GM12878 (cell line): ENCODE results near the gene CLASP2. TPM values are rescaled to one million over a fixed set of nuclear protein-coding genes. Genes with fewer than 3 reads are reported as not detected.

ENCODE experiments used
- ATAC-seq: fragments of 200-7000 bp; cut with Tn5 transposase; 3 replicates; pipeline ENCODE4 v1.9.1; 2020; ENCODE audit warnings: mild to moderate bottlenecking, moderate library complexity
- BruUV-seq: library from RNA; stranded (reverse); fragments of 400-500 nt; replicated peaks from 2 replicates; lab custom pipeline; 2021; lab: Mats Ljungman, UMichigan
- CTCF ChIA-PET: fragments of 300-600 bp; sonication (Branson Sonifier 250); formaldehyde crosslinking; extraction: SDS; loops from one replicate; lab custom pipeline; 2021; ENCODE audit warnings: inconsistent platforms; lab: Yijun Ruan, JAX
- POLR2A ChIA-PET: fragments of 350-600 bp; formaldehyde crosslinking; extraction: SDS; loops from one replicate; lab custom pipeline; 2021; ENCODE audit warnings: inconsistent platforms; lab: Charles Lee
- RAD21 ChIA-PET: fragments of 300-600 bp; sonication (Branson Sonifier 250); formaldehyde crosslinking; loops from one replicate; lab custom pipeline; 2023; ENCODE audit warnings: antibody characterized with exemption; ENCODE audit not compliant: unreplicated experiment; lab: Charles Lee
- SMC1A ChIA-PET: fragments of 300-600 bp; sonication (Branson Sonifier 250); formaldehyde crosslinking; loops from one replicate; lab custom pipeline; 2023; ENCODE audit not compliant: unreplicated experiment, uncharacterized antibody; lab: Charles Lee
- DNase-seq: peaks from one replicate; pipeline ENCODE4 v3.0.0-alpha.2; 2011; ENCODE audit warnings: low read depth, low spot score
- FAIRE-seq: peaks from 3 replicates; lab custom pipeline; 2011; peaks lifted over from hg19 to GRCh38; lab: Jason Lieb, UNC
- H2AFZ ChIP-seq: 2 replicates; pipeline ENCODE4 v1.6.0; 2011; ENCODE audit warnings: low read depth, low read length, control low read depth; ENCODE audit not compliant: control insufficient read depth
- H3K27ac ChIP-seq: 2 replicates; pipeline ENCODE4 v1.5.1; 2011; ENCODE audit warnings: control low read depth; ENCODE audit not compliant: control insufficient read depth, insufficient read depth
- H3K27me3 ChIP-seq, 2 experiments: replicated peaks in 1 of 2; 2 replicates each; pipeline versions ENCODE4 v1.6.0 to v1.6.1; 2011; ENCODE audit warnings: low read length in 1 of 2; ENCODE audit not compliant: control insufficient read depth in 2 of 2, insufficient read depth in 2 of 2
- H3K36me3 ChIP-seq, 2 experiments: 2 replicates each; pipeline ENCODE4 v1.5.1; 2011; ENCODE audit warnings: low read length in 1 of 2; ENCODE audit not compliant: control insufficient read depth in 2 of 2, insufficient read depth in 2 of 2
- H3K4me1 ChIP-seq: 2 replicates; pipeline ENCODE4 v1.6.1; 2011; ENCODE audit warnings: mild to moderate bottlenecking, low read length, moderate library complexity, mixed read lengths; ENCODE audit not compliant: control insufficient read depth, insufficient read depth
- H3K4me2 ChIP-seq: 2 replicates; pipeline ENCODE4 v1.6.0; 2011; ENCODE audit warnings: control low read depth; ENCODE audit not compliant: control insufficient read depth, insufficient read depth
- H3K4me3 ChIP-seq: fragments of 200-600 bp; sonication (generic); 2 replicates; pipeline ENCODE4 v1.5.1; 2016
- H3K79me2 ChIP-seq: 2 replicates; pipeline ENCODE4 v1.6.0; 2011; ENCODE audit warnings: low read length; ENCODE audit not compliant: control insufficient read depth, insufficient read depth
- H3K9ac ChIP-seq: 2 replicates; pipeline ENCODE4 v1.8.0; 2011; ENCODE audit warnings: low read length, control low read depth, mixed read lengths; ENCODE audit not compliant: control insufficient read depth, insufficient read depth
- H3K9me3 ChIP-seq: replicated peaks from 3 replicates; pipeline ENCODE4 v1.5.1; 2011; ENCODE audit warnings: mild to moderate bottlenecking, low read length; ENCODE audit not compliant: control insufficient read depth, insufficient read depth
- H4K20me1 ChIP-seq: 2 replicates; pipeline ENCODE4 v1.6.0; 2011; ENCODE audit not compliant: control insufficient read depth, insufficient read depth
- IKZF2 ChIP-seq, 2 experiments: fragments of 450-650 bp; IDR thresholded peaks; 2 replicates each; pipeline ENCODE4 v1.6.1; 2017; ENCODE audit warnings: mild to moderate bottlenecking in 2 of 2, moderate library complexity in 2 of 2
- MTA3 ChIP-seq: IDR thresholded peaks from 2 replicates; pipeline ENCODE4 v1.6.1; 2012; ENCODE audit warnings: low read length, inconsistent platforms, borderline replicate concordance
- NBN ChIP-seq: fragments of 450-650 bp; IDR thresholded peaks from 2 replicates; pipeline ENCODE4 v1.6.1; 2016
- PKNOX1 ChIP-seq: fragments of 450-650 bp; IDR thresholded peaks from 2 replicates; pipeline ENCODE4 v1.6.1; 2016; ENCODE audit warnings: mild to moderate bottlenecking
- WGBS: methylation state at CpG from one replicate; pipeline ENCODE4 v1.1.6; 2016; ENCODE audit warnings: low lambda C conversion rate; ENCODE audit not compliant: insufficient replicate concordance, insufficient coverage; ENCODE audit errors: missing lambda C conversion rate; 5-methylcytosine and 5-hydroxymethylcytosine counted together
- in situ Hi-C: fragments of 300-500 bp; cut with MboI; formaldehyde crosslinking; loops from 9 replicates; pipeline ENCODE4 v1.14.3; 2018; ENCODE audit warnings: mixed read lengths
- intact Hi-C: fragments of 100-400 bp; cut with micrococcal nuclease; formaldehyde crosslinking; loops from one replicate; pipeline ENCODE4 v1.14.2; 2022; ENCODE audit not compliant: unreplicated experiment
- polyA plus RNA-seq, 11 experiments: library from polyadenylated mRNA; depleted of rRNA in 4 of 11; unstranded in 6 of 11; stranded (reverse) in 5 of 11; fragments of >200 nt; fragmentation: Nextera tagmentation in 4 of 11; fragmentation: Illumina TruSeq in 1 of 11; extraction: Ambion mirVana in 4 of 11; extraction: Trizol in 1 of 11; gene quantifications; 1 replicate in 1 of 11; 2 replicates in 10 of 11; pipeline versions ENCODE4 v1.2.1 to v1.2.3, GENCODE V29; 2011 to 2016; ENCODE audit warnings: inconsistent platforms in 2 of 11, missing spikeins in 2 of 11, low read depth in 1 of 11
- total RNA-seq, 4 experiments: library from RNA; depleted of rRNA in 3 of 4; stranded (reverse); fragments of >200 nt in 3 of 4; fragmentation: Illumina TruSeq in 1 of 4; extraction: Trizol in 1 of 4; gene quantifications; 2 replicates each; pipeline versions ENCODE4 v1.2.1 to v1.2.3, GENCODE V29; 2013 to 2021
- TF ChIP-seq, protein P1 (sequence below): fragments of 450-650 bp; IDR thresholded peaks from 2 replicates; pipeline ENCODE4 v1.6.1; 2017; ENCODE audit warnings: antibody characterized with exemption, mild to moderate bottlenecking, moderate library complexity
- TF ChIP-seq, protein P2 (sequence below): fragments of 450-650 bp; IDR thresholded peaks from 2 replicates; pipeline ENCODE4 v1.6.1; 2016; ENCODE audit warnings: mild to moderate bottlenecking, moderate library complexity, borderline replicate concordance

Gene CLASP2
- total and polyA plus RNA-seq, 10 of the 15 experiments (the other 5 are each of a cell fraction or from before 2014, with no cell fraction given): 4.0 to 38.3 (median 26.8) TPM

- TF ChIP-seq, protein P1, sequence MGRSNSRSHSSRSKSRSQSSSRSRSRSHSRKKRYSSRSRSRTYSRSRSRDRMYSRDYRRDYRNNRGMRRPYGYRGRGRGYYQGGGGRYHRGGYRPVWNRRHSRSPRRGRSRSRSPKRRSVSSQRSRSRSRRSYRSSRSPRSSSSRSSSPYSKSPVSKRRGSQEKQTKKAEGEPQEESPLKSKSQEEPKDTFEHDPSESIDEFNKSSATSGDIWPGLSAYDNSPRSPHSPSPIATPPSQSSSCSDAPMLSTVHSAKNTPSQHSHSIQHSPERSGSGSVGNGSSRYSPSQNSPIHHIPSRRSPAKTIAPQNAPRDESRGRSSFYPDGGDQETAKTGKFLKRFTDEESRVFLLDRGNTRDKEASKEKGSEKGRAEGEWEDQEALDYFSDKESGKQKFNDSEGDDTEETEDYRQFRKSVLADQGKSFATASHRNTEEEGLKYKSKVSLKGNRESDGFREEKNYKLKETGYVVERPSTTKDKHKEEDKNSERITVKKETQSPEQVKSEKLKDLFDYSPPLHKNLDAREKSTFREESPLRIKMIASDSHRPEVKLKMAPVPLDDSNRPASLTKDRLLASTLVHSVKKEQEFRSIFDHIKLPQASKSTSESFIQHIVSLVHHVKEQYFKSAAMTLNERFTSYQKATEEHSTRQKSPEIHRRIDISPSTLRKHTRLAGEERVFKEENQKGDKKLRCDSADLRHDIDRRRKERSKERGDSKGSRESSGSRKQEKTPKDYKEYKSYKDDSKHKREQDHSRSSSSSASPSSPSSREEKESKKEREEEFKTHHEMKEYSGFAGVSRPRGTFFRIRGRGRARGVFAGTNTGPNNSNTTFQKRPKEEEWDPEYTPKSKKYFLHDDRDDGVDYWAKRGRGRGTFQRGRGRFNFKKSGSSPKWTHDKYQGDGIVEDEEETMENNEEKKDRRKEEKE: no peak
- no peak for TF ChIP-seq PKNOX1
These were observed 4.1 kb upstream of the CLASP2 start (continued) for GRCh38 chr3:33722191-33722590.

DNA sequence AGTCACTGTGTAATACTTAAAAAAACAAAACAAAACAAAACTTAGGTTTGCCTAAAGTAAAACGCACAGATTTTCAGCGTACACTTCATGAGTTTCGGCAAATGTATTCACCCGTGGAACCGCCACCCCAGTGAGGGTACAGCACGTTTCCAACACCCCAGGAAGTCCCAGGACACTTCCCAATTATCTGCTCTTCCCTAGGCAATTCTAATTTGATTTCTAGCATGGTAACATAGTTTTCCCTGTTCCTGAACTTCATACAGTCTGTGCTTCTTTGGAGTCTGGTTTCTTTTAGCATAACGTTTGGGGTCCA is 497 bp upstream of the CLASP2 start:
- CTCF ChIA-PET: interaction anchor here (1.5 kb wide), 1 partner anchor 74 kb away, joined by 3 read pairs; no protein-coding TSS in a partner anchor
- H3K9me3 ChIP-seq: no peaks in the 10 kb centered on the region
- no peaks in the 10 kb centered on the region for H3K27me3 ChIP-seq
- H3K36me3 ChIP-seq: no peaks in the 10 kb centered on the region
- intact Hi-C loops (loop anchor here (5.0 kb wide), 2 partner anchors 81 to 281 kb away; no protein-coding TSS in a partner anchor), in situ Hi-C loops (no loop called here)
- POLR2A ChIA-PET: no interaction called here
- no peak for FAIRE-seq
- peak overlapping the region; percentile 99 for H2AFZ ChIP-seq
- peak overlapping the region; percentile 82 for H3K27ac ChIP-seq
- H3K4me1 ChIP-seq: no peaks in the 10 kb centered on the region
- peaks cover 28% of the 10 kb centered on the region for H3K79me2 ChIP-seq
- RAD21 ChIA-PET: no interaction called here
- TF ChIP-seq IKZF2 (IDR thresholded peaks at IDR 0.05) (no peak; a peak in 1 of 4 replicates), MTA3 (peak; percentile 65; the same call in 1 of the 2 replicates), NBN (peak; percentile 13; the same call in 1 of the 2 replicates)
- TF ChIP-seq, protein P2, sequence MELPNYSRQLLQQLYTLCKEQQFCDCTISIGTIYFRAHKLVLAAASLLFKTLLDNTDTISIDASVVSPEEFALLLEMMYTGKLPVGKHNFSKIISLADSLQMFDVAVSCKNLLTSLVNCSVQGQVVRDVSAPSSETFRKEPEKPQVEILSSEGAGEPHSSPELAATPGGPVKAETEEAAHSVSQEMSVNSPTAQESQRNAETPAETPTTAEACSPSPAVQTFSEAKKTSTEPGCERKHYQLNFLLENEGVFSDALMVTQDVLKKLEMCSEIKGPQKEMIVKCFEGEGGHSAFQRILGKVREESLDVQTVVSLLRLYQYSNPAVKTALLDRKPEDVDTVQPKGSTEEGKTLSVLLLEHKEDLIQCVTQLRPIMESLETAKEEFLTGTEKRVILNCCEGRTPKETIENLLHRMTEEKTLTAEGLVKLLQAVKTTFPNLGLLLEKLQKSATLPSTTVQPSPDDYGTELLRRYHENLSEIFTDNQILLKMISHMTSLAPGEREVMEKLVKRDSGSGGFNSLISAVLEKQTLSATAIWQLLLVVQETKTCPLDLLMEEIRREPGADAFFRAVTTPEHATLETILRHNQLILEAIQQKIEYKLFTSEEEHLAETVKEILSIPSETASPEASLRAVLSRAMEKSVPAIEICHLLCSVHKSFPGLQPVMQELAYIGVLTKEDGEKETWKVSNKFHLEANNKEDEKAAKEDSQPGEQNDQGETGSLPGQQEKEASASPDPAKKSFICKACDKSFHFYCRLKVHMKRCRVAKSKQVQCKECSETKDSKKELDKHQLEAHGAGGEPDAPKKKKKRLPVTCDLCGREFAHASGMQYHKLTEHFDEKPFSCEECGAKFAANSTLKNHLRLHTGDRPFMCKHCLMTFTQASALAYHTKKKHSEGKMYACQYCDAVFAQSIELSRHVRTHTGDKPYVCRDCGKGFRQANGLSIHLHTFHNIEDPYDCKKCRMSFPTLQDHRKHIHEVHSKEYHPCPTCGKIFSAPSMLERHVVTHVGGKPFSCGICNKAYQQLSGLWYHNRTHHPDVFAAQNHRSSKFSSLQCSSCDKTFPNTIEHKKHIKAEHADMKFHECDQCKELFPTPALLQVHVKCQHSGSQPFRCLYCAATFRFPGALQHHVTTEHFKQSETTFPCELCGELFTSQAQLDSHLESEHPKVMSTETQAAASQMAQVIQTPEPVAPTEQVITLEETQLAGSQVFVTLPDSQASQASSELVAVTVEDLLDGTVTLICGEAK: 0 out of 2 replicates have a peak, but pooled peaks have one; percentile 37
- no TSS peak for BruUV-seq
- H3K4me3 ChIP-seq: peak overlapping the region; percentile 77
- SMC1A ChIA-PET: no interaction called here
- H3K4me2 ChIP-seq: peak overlapping the region; percentile 97
- H4K20me1 ChIP-seq: no peaks in the 10 kb centered on the region
- peak overlapping the region; percentile 82 for H3K9ac ChIP-seq
- no peak for ATAC-seq
- DNase-seq: no peak
- WGBS: under 1% methylated on average over 7 of the region's 7 CpGs
